DND-41 (cell line): ENCODE measurements around the gene TPK1.

Experiments used
- CTCF ChIP-seq: IDR thresholded peaks from 2 replicates; pipeline ENCODE4 v1.5.1; 2012; ENCODE audit warnings: borderline replicate concordance, low read length, moderate library complexity, mild to moderate bottlenecking; ENCODE audit not compliant: poor library complexity, severe bottlenecking; ENCODE audit errors: extremely low read depth
- EZH2 ChIP-seq: IDR thresholded peaks from 3 replicates; pipeline ENCODE4 v1.6.1; 2012; ENCODE audit warnings: borderline replicate concordance, low read depth, mild to moderate bottlenecking, moderate library complexity, low read length, inconsistent platforms; ENCODE audit not compliant: severe bottlenecking

DNA sequence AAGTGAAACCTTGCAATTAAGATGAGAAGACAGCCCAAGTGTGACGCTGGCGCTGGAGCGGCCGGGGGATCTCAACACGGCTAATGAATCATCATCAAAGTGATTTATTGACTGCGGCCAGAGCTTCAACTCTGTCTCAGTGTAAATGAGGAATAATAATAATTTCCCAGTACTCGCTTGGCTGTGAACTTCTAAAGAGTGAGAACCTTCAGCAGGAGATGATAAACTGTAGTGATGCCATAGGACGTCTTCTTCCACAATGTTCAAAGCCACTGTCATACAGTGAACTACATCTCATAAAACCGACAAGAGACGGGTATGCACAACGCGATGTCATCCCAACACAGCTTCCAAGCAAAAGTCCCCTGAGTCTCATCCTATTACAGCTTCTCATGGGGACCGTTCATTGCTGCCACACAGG, 308.8 kb downstream of the TPK1 start:
- TF ChIP-seq CTCF (no peak), EZH2 (no peak)
